Heart right ventricle (tissue), 12 donors: ENCODE data around the gene ZMPSTE24. TPM values are rescaled to one million over a fixed set of nuclear protein-coding genes. Genes with fewer than 3 reads are reported as not detected.

Experiments
- polyA plus RNA-seq, 2 donors: library from polyadenylated mRNA; stranded (reverse); fragments of 200-250 nt; gene quantifications; one replicate each; pipeline ENCODE4 v1.2.3, GENCODE V29; 2013
- total RNA-seq, 10 donors: library from RNA; stranded (reverse); fragmentation: NEBNext Ultra II Directional in 3 of 10; extraction: Animal tissue kit (Norgen Biotek cat#: 25700) in 3 of 10; gene quantifications; one replicate each; pipeline versions ENCODE4 v1.2.1 to v1.2.4, GENCODE V29; 2021 to 2023
- donor health status: ischemic (EF 13 %, LVEDD 7.1; RV severe dilation, severe dysfunction).
- donor health status: healthy with polysubstance abuse.
- donor health status: DM: no; HTN: yes; CAD: no.
- donor health status: DM: no; HTN: no; CAD: no.
- donor health status: ischemic (EF 25% LVEDD 6.9; RV normal size, moderate dysfunction).
- donor health status: ischemic (EF 25% LVEDD 5.7; RV mildly dilated, moderate dysfunction).
- donor health status: healthy.
- donor health status: nonischemic (EF 11% LVEDD 7.7; RV severe dilation, severe dysfunction).
- donor health status: DM: yes; HTN: yes; CAD: no.
- donor health status: PGD.
- donor health status: ischemic (EF 29% LVEDD 5.4; RV normal size, mild dysfunction).
- donor health status: nonischemic (EF 23%, LVEDD 6.1; RV moderate dilation, normal function).

The ZMPSTE24 gene
- total and polyA plus RNA-seq, 12 donors, result 19.9 to 47.5 (median 27.5) TPM

Other genes with a start within 250 kb of the ZMPSTE24 start
- 100 to 1,000 TPM in 2 of 10 donors, 10 to 100 TPM in 8; 46.4 to 157 (median 55.8) TPM for gene CAP1, start 217.5 kb upstream of the ZMPSTE24 start, total RNA-seq
- gene CAP1, start 217.5 kb upstream of the ZMPSTE24 start, polyA plus RNA-seq, result 10 to 100 TPM; 25.2 to 93.5 TPM
- 10 to 100 TPM; 32.9 to 71.3 (median 38.5) TPM for gene PPT1, start 161.0 kb upstream of the ZMPSTE24 start, total RNA-seq
- gene PPT1, start 161.0 kb upstream of the ZMPSTE24 start, polyA plus RNA-seq, result 10 to 100 TPM; 31.5 to 33.1 TPM
- gene RLF, start 96.8 kb upstream of the ZMPSTE24 start, total RNA-seq, result 10 to 100 TPM; 10.2 to 17.3 (median 12.6) TPM
- gene RLF, start 96.8 kb upstream of the ZMPSTE24 start, polyA plus RNA-seq, result 1 to 10 TPM; 3.8 to 4.0 TPM
- not detected for gene TMCO2, start 10.3 kb upstream of the ZMPSTE24 start, total RNA-seq
- gene TMCO2, start 10.3 kb upstream of the ZMPSTE24 start, polyA plus RNA-seq, result not detected
- 1 to 10 TPM in 2 of 10 donors, under 1 TPM in 8; 0.20 to 1.2 (median 0.33) TPM for gene COL9A2, start 59.0 kb downstream of the ZMPSTE24 start, total RNA-seq
- 1 to 10 TPM in 1 of 2 donors, under 1 TPM in 1; 0.39 to 1.8 TPM for gene COL9A2, start 59.0 kb downstream of the ZMPSTE24 start, polyA plus RNA-seq
- 10 to 100 TPM in 9 of 10 donors, 1 to 10 TPM in 1; 9.4 to 29.8 (median 12.2) TPM for gene SMAP2, start 115.5 kb downstream of the ZMPSTE24 start, total RNA-seq
- gene SMAP2, start 115.5 kb downstream of the ZMPSTE24 start, polyA plus RNA-seq, result 10 to 100 TPM; 12.2 to 16.5 TPM
- gene ZFP69B, start 192.2 kb downstream of the ZMPSTE24 start, total RNA-seq, result 1 to 10 TPM in 6 of 10 donors, under 1 TPM in 4; 0.67 to 2.2 (median 1.2) TPM
- under 1 TPM; 0.37 to 0.58 TPM for gene ZFP69B, start 192.2 kb downstream of the ZMPSTE24 start, polyA plus RNA-seq
- gene ZFP69, start 219.1 kb downstream of the ZMPSTE24 start, total RNA-seq, result 1 to 10 TPM; 1.1 to 2.6 (median 1.3) TPM
- gene ZFP69, start 219.1 kb downstream of the ZMPSTE24 start, polyA plus RNA-seq, result 1 to 10 TPM; 1.5 to 2.6 TPM